SK-N-SH (cell line): ENCODE data around the gene C2orf72.

ENCODE experiments used
- EZH2phosphoT487 ChIP-seq: fragments of 200-600 bp; sonication (generic); IDR thresholded peaks from 2 replicates; pipeline ENCODE4 v1.6.1; 2017; ENCODE audit warnings: low read depth, mixed run types, mild to moderate bottlenecking, antibody characterized with exemption, moderate library complexity, borderline replicate concordance
- GABPA ChIP-seq: IDR thresholded peaks from 2 replicates; pipeline ENCODE4 v1.4.0; 2012; ENCODE audit warnings: low read depth, mild to moderate bottlenecking
- MXI1 ChIP-seq: IDR thresholded peaks from 2 replicates; pipeline ENCODE4 v1.6.1; 2012; ENCODE audit warnings: mild to moderate bottlenecking, low read depth, low read length, improper control_type of control experiment
- POLR2AphosphoS5 ChIP-seq: IDR thresholded peaks from 2 replicates; pipeline ENCODE4 v1.6.1; 2012; ENCODE audit warnings: low read depth, low read length
- RAD21 ChIP-seq: IDR thresholded peaks from 2 replicates; pipeline ENCODE4 v1.6.1; 2012; ENCODE audit warnings: mild to moderate bottlenecking, low read length
- SIN3A ChIP-seq: IDR thresholded peaks from 2 replicates; pipeline ENCODE4 v1.6.1; 2012; ENCODE audit warnings: low read depth, mild to moderate bottlenecking, low read length, moderate library complexity, borderline replicate concordance
- SMC3 ChIP-seq: IDR thresholded peaks from 2 replicates; pipeline ENCODE4 v1.6.1; 2012; ENCODE audit warnings: low read depth, low read length, improper control_type of control experiment
- TAF1 ChIP-seq: IDR thresholded peaks from 2 replicates; pipeline ENCODE4 v1.6.1; 2012; ENCODE audit warnings: low read depth, mild to moderate bottlenecking, low read length, moderate library complexity, borderline replicate concordance
- TEAD4 ChIP-seq: IDR thresholded peaks from 2 replicates; pipeline ENCODE4 v1.4.0; 2012; ENCODE audit warnings: mild to moderate bottlenecking, borderline replicate concordance; ENCODE audit not compliant: insufficient read depth
- YY1 ChIP-seq: IDR thresholded peaks from 2 replicates; pipeline ENCODE4 v1.4.0; 2012; ENCODE audit warnings: low read depth, mild to moderate bottlenecking
- TF ChIP-seq, protein P1 (sequence below): fragments of 200-600 bp; sonication (generic); IDR thresholded peaks from 2 replicates; pipeline ENCODE4 v1.6.1; 2017; ENCODE audit warnings: antibody characterized with exemption, mild to moderate bottlenecking, moderate library complexity
- TF ChIP-seq, protein P2 (sequence below): IDR thresholded peaks from 2 replicates; pipeline ENCODE4 v1.4.0; 2012; ENCODE audit warnings: low read depth
- TF ChIP-seq, protein P3 (sequence below): IDR thresholded peaks from 2 replicates; pipeline ENCODE4 v1.6.1; 2012; ENCODE audit warnings: mild to moderate bottlenecking, low read depth, low read length, moderate library complexity

DNA sequence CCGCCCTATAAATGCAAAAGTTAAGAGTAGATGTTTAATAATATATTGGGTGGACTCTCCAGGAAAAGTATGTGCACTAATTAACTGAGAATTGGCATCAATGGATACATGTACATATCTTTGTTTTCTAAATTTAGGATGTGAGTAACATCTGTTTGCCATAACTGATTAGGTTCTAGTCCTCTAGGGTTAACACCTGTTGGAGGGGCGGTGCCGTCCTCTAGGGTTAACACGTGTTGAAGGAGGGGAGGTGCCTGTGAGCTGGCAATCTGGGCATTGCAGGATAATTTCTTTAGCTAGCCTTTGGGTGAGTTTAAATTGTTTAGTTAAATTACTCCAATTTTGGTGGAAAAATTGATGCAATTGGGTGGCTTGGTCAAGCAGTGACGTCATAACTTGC, 56.6 kb downstream of the C2orf72 start:
- no peak for TF ChIP-seq GABPA
- TF ChIP-seq, protein P1, sequence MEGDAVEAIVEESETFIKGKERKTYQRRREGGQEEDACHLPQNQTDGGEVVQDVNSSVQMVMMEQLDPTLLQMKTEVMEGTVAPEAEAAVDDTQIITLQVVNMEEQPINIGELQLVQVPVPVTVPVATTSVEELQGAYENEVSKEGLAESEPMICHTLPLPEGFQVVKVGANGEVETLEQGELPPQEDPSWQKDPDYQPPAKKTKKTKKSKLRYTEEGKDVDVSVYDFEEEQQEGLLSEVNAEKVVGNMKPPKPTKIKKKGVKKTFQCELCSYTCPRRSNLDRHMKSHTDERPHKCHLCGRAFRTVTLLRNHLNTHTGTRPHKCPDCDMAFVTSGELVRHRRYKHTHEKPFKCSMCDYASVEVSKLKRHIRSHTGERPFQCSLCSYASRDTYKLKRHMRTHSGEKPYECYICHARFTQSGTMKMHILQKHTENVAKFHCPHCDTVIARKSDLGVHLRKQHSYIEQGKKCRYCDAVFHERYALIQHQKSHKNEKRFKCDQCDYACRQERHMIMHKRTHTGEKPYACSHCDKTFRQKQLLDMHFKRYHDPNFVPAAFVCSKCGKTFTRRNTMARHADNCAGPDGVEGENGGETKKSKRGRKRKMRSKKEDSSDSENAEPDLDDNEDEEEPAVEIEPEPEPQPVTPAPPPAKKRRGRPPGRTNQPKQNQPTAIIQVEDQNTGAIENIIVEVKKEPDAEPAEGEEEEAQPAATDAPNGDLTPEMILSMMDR = no peak
- TF ChIP-seq EZH2phosphoT487 = no peak
- no peak for TF ChIP-seq MXI1
- TF ChIP-seq, protein P2, sequence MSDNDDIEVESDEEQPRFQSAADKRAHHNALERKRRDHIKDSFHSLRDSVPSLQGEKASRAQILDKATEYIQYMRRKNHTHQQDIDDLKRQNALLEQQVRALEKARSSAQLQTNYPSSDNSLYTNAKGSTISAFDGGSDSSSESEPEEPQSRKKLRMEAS = no peak
- TF ChIP-seq YY1 = no peak
- TF ChIP-seq RAD21 = no peak
- TF ChIP-seq TAF1 = no peak
- TF ChIP-seq POLR2AphosphoS5 = no peak
- no peak for TF ChIP-seq SMC3
- TF ChIP-seq SIN3A = no peak
- TF ChIP-seq, protein P3, sequence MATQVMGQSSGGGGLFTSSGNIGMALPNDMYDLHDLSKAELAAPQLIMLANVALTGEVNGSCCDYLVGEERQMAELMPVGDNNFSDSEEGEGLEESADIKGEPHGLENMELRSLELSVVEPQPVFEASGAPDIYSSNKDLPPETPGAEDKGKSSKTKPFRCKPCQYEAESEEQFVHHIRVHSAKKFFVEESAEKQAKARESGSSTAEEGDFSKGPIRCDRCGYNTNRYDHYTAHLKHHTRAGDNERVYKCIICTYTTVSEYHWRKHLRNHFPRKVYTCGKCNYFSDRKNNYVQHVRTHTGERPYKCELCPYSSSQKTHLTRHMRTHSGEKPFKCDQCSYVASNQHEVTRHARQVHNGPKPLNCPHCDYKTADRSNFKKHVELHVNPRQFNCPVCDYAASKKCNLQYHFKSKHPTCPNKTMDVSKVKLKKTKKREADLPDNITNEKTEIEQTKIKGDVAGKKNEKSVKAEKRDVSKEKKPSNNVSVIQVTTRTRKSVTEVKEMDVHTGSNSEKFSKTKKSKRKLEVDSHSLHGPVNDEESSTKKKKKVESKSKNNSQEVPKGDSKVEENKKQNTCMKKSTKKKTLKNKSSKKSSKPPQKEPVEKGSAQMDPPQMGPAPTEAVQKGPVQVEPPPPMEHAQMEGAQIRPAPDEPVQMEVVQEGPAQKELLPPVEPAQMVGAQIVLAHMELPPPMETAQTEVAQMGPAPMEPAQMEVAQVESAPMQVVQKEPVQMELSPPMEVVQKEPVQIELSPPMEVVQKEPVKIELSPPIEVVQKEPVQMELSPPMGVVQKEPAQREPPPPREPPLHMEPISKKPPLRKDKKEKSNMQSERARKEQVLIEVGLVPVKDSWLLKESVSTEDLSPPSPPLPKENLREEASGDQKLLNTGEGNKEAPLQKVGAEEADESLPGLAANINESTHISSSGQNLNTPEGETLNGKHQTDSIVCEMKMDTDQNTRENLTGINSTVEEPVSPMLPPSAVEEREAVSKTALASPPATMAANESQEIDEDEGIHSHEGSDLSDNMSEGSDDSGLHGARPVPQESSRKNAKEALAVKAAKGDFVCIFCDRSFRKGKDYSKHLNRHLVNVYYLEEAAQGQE = no peak
- TF ChIP-seq TEAD4 = no peak
